ENCODE measurements around the gene ABCA5.
"Not testable (repeated sequence)": the region's sequence is repeated elsewhere in the genome, so short reads cannot be mapped to it uniquely, and the experiment has no call there.

ABCA5 gene

DNA sequence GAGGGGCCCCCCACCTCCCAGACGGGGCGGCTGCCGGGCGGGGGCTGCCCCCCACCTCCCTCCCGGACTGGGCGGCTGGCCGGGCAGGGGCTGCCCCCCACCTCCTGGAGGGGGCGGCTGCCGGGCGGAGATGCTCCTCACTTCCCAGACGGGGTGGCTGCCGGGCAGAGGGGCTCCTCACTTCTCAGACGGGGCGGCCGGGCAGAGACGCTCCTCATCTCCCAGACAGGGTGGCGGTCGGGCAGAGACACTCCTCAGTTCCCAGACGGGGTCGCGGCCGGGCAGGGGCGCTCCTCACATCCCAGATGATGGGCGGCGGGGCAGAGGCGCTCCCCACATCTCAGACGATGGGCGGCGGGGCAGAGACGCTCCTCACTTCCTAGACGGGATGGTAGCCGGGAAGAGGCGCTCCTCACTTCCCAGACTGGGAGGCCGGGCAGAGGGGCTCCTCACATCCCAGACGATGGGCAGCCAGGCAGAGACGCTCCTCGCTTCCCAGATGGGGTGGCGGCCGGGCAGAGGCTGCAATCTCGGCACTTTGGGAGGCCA lies 130.8 kb downstream of the ABCA5 start:
- DNase-seq = not testable (repeated sequence)
